ENCODE data around the gene FOXD3.

The FOXD3 gene

DNA sequence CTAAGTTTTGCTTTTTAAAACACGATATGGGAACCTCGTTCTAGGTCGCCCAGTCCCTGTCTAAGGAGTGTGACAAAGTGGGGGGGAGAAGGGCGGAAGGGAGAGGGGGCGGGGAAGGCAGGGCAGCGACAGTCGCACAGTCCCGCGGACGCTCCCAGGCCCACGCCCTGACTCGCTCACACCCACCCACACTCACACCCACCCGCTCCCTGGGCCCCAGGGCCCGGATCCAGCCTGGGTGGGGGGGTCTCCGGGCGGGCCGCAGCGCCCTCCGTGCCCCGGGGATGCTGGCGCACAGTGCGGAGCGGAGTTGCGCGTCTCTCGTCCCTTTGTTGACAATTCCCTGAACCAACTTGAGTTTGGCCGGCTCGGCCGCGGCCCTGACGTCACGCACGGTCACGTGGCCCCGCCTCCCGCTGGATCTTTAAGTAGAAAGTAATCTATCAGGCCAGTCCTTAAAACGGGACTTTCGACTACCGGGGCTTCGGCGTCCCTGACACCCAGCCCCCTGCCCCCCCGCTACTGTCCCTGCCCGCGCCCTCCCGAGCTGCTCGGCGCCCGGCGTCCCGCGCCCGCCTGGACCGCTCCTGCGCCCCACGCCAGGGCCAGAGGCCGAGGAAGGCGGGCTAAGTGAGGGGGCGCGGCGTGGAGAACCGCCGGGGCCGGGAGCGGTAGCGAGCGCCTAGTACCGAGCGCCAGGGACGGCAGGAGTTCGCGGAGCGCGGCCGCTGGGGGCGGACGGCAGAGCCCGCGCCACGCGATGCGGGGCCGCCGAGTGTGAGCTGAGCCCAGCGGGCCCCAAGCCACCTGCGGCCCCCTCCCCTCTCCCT, at the start of gene FOXD3:
Gene FOXD3, plus strand, starts transcription at position 454 of the 830 bp plus-strand sequence. CDS start 492 bp downstream, outside the sequence.
- peak; percentile 37 for DNase-seq

DNA sequence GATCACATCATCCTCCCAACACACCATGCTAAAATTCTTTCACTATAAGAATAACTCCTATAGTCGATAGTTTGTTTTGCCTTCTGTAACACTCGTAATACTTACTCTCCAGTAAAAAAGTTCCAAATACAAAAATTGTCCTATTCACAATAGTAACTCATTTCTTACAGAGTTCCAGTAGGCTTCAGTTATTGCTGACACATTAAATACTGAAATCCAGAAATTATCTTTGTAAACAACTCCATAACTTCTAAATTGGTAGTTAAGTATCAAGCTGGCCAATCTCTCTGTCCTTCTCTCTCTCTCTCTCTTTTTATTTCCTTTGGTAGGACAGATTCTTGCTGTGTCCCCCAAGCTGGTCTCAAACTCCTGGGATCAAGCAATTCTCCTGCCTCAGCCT, 49.6 kb upstream of the FOXD3 start:
- no peak for DNase-seq

DNA sequence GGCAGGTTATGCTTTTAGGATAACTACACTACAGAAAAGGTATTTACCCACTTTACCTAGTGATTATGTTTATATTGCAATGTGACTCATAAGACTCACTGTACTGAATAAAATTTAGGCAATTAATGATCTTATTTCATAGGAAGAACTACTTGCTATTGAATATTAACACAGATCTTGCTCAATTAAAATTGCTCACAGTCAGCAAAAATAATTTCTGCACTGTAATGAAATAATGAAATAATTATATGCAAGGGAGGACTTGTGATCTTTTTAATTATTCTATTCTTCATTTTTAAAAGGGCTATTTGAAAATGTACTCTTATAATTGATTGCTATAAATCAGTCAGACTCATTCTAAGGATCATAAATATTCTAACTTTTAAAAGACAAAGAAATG, 48.0 kb upstream of the FOXD3 start:
- DNase-seq, result no peak

DNA sequence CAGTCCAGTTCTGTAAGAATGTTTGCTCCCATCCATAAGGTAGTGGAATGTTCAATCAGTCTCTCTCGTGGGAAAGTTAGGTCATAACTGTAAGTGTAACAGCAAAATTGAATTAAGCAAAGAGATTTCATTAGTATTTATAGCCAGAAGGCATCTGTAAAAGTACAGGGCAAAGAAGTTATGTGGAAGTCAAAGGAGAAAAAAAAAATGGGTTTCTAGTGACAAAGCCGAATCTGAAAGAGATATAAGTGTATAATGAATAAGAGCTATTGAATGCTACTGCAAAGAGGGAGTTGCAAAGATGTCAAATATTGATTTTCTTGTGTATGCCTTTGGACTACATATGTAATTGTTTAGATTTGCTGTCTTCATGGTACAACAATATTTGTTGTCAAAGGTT, 47.4 kb upstream of the FOXD3 start:
- DNase-seq, result no peak

DNA sequence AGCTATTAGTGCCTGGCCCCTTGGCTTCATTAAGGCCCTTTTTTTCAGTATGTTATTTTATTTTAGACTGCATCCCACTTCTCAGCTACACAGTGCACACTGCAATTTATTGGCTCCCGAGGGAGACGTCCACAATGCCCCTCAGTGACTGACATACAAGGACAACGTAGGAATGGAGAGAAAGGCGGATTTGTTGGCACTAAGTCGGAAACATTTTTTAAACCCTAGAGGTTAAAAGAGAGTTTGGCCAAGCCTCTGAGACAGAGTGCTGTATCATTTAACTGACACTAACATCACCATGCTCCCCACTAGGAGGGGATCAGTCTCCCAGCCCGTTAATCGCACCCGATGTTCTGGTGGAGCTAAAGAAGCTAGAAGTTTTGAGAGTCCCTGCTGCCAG, 45.7 kb upstream of the FOXD3 start:
- no peak for DNase-seq

DNA sequence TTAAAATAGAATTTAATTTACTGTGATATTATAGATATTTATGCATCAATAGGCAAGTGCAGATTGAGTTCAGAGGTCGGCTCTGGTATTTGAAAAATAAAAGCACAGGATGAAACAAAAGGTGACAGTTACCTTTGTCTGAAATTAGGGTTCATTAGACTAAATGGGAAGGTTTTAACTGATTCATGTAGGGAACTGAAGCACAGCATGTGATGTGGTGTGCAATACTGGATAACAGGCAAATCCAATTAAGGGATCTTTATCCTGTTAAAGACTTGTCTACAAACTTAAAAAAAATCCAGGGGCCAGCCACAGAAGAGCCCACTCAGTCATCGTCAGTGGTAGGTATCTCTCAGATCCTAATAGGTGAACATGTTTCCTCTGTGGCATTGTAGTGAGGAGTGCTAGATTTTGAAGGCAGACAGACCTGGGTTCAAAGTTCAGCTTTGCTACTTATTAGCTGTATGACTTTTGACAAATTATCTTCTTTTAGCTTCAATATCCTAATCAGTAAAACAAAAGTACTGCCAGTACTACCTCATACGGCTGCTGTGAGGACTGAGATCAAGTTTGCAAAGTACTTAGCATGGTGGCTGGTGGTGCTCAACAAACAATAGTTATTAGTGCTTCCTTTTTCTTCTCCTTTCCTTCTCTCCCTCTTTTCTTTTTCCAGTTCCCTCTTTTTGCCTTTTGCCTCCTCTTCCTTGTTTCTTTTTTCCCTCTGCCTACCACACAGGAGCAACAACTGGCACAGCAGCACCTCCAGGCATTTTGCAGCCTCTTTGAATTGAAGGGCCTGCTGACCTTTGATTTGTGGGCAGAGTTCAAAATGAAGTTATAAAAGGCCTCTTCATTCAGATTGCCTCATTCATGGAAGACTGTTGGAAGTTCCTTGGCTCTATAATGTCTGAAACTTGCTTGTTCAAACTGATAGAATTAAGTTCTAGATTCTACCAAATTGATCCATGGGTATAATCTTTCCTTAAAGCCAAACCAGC, 44.9 kb upstream of the FOXD3 start:
- DNase-seq, result no peak

DNA sequence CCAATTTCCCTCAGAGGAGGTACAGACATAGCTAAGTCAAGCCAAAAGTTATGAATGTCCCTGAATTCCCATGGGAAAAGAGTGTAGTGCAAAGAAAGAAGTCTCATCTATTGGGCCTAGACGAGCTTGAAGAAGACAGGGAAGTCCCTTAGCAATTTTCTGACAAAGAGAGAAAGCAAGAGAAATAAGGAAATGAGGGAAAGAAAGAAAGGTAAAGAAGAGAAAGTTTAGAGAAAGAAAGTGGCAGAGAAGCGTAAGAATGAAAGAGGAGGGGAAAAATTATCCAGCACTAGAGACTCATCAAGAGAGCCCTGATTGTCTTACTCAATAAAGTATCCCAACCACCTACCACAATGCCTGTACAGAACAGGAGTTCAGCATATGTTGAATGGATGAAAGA, 40.6 kb upstream of the FOXD3 start:
- no peak for DNase-seq

DNA sequence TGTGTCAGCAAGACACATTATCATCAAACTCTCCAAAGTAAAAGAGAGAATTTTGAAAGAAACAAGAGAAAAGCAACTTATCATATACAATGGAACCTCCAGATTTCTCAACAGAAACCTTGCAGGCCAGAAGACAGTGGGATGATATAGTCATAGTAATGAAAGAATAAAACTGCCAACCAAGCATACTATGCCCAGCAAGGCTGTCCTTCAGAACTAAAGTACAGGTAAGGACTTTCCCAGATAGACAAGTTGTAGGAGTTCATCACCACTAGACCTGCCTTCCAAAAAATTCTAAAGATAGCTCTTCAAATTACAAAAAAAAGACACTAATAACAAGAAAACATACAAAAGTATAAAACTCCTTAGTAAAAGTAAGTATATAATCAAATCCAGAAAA, 33.2 kb upstream of the FOXD3 start:
- no peak for DNase-seq

DNA sequence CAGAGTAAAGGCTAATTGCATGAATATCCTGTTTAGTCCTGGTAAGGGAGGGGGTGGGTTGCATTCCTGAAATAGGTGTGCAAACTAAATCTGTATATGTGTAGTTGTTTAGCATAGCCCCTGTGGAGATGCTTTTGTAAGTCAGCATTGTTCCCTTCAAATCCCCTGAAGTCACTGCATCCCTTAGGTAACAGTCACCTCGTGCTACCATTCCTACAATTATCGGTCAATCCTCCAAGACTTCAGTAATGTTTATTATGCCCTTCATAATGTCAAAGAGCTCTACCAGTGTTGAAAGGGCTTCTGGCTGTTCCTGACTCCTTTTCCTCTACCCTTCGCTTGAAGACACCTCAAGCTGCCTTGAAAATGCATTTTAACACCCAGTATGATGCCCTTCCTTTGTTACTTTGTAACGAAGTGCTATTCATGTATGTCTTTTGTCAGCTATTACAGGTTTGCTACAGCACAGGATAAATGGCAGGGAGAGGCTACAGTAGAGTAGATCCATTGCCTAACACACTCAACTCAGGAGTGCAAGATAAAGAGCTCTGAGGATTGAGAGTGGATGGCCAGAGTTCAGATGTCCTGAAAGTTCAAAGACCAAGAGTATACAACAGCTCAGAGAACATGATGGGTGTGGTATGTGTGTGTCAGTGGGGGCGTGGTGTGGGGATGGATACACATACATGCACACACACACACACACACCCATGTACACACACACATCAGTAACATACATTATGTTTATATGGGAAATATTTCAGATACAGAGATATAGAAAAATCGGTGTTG, 27.4 kb upstream of the FOXD3 start:
- no peak for DNase-seq

DNA sequence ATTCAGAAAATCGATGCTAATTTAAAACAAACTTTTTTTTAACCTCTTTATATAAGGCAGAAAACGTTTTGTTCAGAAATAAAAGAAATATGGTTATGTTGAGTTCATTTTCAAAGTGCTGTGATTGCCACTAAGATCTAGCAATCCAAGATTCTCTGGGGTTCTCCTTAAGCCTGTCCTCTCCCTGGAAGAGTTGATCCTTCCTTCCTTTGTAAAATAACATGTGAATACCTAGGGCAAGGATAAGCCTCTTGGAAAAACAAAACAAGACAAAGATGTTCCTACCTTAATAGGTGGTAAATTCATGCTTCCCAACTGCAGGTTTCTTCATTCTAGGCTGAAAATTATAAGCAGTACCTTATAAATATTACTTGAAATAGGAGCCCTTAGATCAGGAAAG, 18.0 kb upstream of the FOXD3 start:
- no peak for DNase-seq

DNA sequence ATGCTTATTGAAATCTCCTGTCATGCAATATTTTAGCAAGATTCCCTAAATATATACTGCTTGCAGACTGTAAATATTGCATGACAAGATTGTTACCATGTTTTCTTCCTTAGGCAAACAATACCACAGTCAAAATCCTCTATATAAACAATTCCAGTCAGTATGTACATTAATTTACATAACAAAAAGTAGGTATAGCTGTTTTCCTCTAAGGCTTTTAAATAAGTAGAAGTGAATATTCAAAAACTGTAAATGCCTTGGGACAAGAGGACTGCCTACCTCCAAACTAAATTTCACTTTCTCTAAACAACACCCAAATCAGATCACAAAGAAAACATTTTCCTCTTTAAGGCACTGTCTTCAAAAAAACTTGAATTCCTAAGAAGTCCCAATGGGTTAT, 17.3 kb upstream of the FOXD3 start:
- DNase-seq, result no peak

DNA sequence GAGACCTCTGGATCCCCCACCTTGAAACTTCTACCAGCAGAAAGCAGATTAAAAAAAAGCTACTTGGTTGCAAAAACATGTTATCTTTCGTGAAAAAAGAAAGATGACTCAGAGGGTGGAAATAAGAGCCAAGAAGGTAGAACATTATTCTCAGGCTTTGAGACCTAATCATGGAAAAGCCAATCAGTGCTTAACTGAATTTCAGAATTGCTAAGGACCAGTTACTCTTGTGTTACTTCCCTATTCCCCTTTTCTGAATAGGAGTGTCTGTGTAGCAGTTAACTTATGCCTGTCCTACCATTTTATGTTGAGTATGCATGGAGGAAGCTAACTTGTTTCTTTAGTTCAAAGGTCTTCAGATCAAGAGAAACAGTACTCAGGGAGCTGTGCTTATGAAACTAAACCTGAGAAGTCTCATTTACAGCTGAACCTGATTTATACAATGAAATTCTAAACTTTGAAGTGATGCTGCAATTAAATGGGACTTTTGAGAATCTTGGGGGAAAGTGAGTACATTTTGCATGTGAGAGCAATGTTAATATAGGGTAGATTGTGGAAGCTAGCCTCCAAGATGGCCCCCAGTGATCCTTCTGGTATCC, 15.1 kb upstream of the FOXD3 start:
- DNase-seq, result no peak

DNA sequence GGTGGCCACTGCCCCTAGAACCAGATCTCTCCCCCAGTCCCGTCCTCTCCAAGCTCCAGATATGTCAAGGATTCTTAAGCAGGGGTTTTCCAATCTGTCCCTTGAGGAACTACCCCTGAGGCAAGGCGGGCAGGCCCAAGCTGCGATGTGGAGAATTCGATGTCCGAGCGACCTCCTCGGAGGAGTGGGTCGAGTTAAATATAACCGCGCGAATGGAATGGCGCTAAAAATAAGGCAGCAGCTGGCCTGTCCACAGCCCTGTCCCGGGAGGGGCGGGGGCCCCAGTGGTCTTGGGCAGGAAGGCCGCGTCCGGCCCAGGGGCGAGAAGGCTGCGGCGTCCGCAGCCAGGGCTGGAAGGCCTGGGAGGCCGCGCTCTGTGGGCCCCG, 5.8 kb upstream of the FOXD3 start:
- no peak for DNase-seq

DNA sequence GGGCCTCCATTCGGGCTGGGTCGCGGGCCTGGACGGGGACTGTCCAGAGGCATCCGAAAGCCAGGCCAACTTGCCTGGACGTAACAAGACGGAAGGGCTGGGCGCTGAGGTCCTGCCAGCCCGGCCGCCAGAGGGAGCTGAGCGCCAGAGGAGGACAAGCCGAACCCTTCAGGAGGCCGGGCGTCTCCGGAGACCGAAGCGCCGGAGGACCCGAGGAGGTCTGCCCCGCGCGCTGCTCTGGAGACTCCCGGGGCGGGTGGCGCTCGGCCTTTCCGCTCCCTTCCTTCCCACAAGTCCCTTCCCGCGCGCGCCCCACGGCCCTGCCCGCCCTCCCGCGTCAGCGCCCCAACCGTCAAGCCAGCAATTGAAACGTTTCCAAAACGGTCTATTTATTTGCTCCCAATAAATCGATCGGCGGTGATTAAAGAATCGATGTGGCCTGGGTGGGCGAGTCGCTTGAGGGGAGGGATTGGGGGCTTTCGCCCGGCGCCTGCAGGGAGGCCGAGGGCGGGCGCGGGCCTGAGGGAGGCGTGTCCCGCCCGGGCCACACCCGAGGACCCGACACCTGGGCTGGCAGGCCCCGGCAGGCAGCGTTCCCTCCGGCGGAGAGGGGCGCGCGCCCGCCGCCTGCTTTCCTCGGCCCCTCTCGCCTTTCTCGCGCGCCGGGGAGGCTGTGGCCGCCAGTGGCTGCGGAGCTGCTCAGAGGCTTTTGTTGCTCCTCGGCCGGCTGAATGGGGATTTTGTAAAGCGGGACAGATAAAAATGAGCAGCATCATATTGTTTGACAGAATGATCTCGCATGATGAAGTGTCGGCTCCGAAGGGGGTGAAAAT, 5.2 kb upstream of the FOXD3 start:
- peak; percentile 61 for DNase-seq

DNA sequence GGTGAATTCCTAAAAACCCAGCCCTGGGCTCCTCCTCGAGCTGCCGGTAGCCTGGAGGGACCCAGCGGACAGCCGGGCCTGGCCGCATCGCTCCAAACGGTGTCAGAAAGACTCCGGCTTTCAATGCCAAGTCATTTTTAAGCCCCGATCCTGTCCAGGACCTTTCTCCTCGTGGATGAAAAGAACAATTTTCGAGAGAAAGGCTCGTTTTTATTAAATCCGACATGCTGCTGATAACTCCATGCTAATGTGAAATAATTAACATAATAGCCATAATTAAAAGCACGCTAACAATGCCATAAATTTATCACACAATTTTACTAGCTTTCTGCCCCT, 4.6 kb upstream of the FOXD3 start:
- no peak for DNase-seq

DNA sequence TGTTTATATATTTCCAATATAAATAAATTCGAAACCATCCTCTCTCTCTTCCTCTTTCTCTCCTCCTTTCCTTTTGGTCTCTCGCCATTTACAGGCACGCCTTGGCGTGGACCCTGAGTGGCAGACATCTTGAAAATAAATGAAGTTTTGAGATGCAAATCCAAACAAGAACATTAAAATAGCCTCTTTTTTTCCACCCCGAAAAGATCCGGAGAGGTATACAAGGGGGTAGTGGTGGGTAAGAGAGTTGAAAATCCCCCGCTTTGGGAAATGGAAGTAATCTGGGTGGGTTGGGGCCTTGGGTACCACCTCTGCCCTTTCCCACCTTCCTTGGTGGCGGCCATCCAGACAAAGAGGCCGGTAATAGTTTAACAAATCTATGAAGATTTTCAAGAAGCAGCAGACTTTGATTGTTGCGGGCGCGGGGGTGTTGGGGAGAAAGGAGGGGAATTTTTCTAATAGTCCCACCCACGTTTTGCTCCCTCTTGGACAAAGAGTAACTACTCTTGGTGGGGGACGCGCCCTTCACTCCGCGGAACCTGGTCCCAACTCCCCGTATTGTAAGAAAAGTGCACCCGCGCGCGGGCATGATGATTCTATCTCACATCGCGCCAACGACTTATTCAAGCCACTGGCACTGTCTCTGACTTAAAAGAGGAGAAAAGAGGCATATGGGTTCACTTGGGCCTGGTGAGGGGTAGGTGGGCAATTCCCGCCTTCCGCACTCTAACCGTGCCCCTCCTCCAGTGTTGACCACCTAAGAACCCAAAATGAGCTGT, 4.0 kb upstream of the FOXD3 start:
- no peak for DNase-seq

DNA sequence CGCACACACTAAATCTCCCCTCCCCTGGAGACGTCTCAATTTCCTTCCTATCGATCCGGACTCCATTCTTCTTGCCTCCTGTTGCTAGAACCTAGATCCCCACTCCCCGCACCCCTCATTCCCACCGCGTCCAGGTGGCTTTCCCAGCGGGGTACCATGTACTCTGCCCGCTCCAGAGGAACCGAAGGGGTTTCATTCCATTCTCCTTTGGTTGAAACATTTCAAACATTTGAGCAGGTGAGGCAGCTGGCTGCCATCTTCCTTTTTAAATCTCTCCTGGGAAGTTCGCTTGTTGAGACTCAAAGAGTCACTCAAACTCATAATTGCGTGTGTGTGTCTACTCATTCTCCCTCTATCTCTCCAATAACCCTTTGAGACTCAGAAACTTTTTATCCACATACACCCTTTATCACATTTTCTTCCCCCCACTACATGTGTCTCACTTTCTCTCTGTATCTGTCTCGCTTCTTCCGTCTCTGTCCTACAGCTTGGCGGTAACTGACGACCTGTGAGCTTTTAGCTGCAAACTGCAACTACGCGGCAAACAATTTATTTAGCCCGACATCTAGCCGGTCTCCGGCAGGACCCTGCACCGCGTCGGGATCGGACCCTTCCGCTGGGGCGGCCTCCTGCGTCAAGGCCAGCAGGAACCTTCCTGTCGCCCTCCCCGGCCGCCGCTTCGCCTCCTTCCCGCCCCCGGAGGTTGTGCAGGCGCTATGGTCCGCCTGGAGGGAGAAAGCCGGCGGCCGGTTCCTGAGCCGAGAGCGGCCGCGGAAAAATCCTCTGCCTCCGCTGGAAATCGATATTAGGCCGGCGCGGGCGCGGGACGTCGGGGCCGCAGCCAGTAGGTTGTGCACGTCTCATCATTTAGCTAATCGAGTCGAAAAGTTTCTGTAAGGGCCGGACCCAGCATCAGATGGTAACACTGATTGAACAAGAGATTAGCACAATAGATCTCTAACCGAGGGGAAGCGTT, 3.0 kb upstream of the FOXD3 start:
- no peak for DNase-seq

DNA sequence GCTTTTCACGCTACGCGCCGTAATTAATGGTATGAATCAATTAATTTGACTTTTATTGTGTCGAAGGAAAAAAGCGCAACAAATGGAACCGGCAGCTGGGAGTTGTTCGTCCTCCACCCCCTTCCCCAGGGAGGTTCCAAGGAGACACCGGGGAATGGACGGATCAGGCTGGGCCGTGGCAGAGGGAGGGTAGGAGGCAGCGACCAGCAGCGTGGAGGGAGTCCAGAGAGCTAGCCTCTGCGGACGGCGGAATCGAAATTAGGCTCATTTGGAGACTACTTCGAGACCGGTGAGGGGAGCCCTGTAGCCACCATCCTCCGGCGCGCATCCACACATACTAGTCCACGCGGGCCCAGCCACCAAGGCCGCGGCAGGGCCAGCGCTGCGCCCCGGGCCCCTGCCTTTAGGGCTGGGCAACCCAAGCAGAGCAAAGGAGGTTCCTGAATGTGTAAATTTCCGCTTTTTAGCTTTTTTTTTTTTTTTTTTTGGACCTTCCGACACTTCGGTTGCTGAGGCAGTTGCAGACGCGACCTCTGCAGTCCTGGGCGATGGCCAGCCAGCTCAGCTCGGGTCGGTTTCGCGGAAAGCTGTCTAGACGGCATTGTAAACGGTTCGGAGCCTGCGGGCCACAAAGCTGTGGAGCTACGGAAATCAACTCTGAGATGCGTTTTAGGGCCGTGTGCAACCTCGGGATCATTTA, 2.2 kb upstream of the FOXD3 start:
- no peak for DNase-seq
